ENCODE measurements around the gene ZGLP1. TPM values are rescaled to one million over a fixed set of nuclear protein-coding genes. Genes with fewer than 3 reads are reported as not detected.

Gene ZGLP1
- total RNA-seq, 1 donor from 2014 or later: 3.1 TPM

- intact Hi-C loops (cut with micrococcal nuclease): no loop called here
Observed at GRCh38 chr19:10256970-10257615, 52.5 kb downstream of the ZGLP1 start.

GRCh38 chr19:10256551-10256950 is 53.1 kb downstream of the ZGLP1 start:
- intact Hi-C loops (cut with micrococcal nuclease): no loop called here

- intact Hi-C loops (cut with micrococcal nuclease): no loop called here
Observed at GRCh38 chr19:10255358-10255757, 54.3 kb downstream of the ZGLP1 start.

Other genes starting within 250 kb of the ZGLP1 start
- 101 and 105 TPM in 2 replicates for gene SHFL, start 223.5 kb downstream of the ZGLP1 start, total RNA-seq
- gene ANGPTL6, start 207.1 kb downstream of the ZGLP1 start, total RNA-seq: 0.88 and 1.7 TPM in 2 replicates
- 83.2 and 88.7 TPM in 2 replicates for gene PPAN, start 203.5 kb downstream of the ZGLP1 start, total RNA-seq
- 30.4 and 32.4 TPM in 2 replicates for gene P2RY11, start 198.1 kb downstream of the ZGLP1 start, total RNA-seq
- 250 and 269 TPM in 2 replicates for gene EIF3G, start 189.9 kb downstream of the ZGLP1 start, total RNA-seq
- gene DNMT1, start 114.9 kb downstream of the ZGLP1 start, total RNA-seq: 354 and 359 TPM in 2 replicates
- 8.3 and 8.8 TPM in 2 replicates for gene S1PR2, start 78.5 kb downstream of the ZGLP1 start, total RNA-seq
- 76.8 and 81.8 TPM in 2 replicates for gene MRPL4, start 57.6 kb downstream of the ZGLP1 start, total RNA-seq
- gene ICAM1, start 38.7 kb downstream of the ZGLP1 start, total RNA-seq: 68.3 and 72.7 TPM in 2 replicates
- gene ICAM4, start 22.9 kb downstream of the ZGLP1 start, total RNA-seq: 1.2 and 1.3 TPM in 2 replicates
- 0.10 and 0.37 TPM in 2 replicates for gene ICAM5, start 19.9 kb downstream of the ZGLP1 start, total RNA-seq
- gene FDX2, start 6.2 kb upstream of the ZGLP1 start, total RNA-seq: 8.6 and 8.8 TPM in 2 replicates
- gene RAVER1, start 23.7 kb upstream of the ZGLP1 start, total RNA-seq: 69.1 and 76.7 TPM in 2 replicates
- 190 and 195 TPM in 2 replicates for gene ICAM3, start 29.8 kb upstream of the ZGLP1 start, total RNA-seq
- gene TYK2, start 70.8 kb upstream of the ZGLP1 start, total RNA-seq: 321 and 336 TPM in 2 replicates
- gene CDC37, start 93.7 kb upstream of the ZGLP1 start, total RNA-seq: 253 and 263 TPM in 2 replicates
- 59.3 and 61.9 TPM in 2 replicates for gene PDE4A, start 110.7 kb upstream of the ZGLP1 start, total RNA-seq
- gene KEAP1, start 193.5 kb upstream of the ZGLP1 start, total RNA-seq: 91.4 and 97.7 TPM in 2 replicates
- not detected in 2 replicates for gene S1PR5, start 207.6 kb upstream of the ZGLP1 start, total RNA-seq
- 46.4 and 47.2 TPM in 2 replicates for gene ATG4D, start 234.1 kb upstream of the ZGLP1 start, total RNA-seq